Activated CD8-positive, alpha-beta T cell treated with anti-CD3 and anti-CD28 coated beads, Interleukin-2, amount 10 ng/mL, durations not matched to agents 7 days and 5 days (primary cell): Measurements from ENCODE around the gene HEXB. TPM values are rescaled to one million over a fixed set of nuclear protein-coding genes. Genes with fewer than 3 reads are reported as not detected.
"Not testable (repeated sequence)": the region's sequence is repeated elsewhere in the genome, so short reads cannot be mapped to it uniquely, and the experiment has no call there.

Experiments used
- ATAC-seq: fragments of 150-1000 bp; cut with Tn5 transposase; one replicate; pipeline ENCODE4 v1.10.0; 2021; ENCODE audit warnings: moderate library complexity
- CTCF ChIA-PET: fragments of 350-600 bp; sonication (Branson Sonifier 250); formaldehyde crosslinking; loops from one replicate; lab custom pipeline; 2021; ENCODE audit warnings: antibody characterized with exemption; lab: Charles Lee
- POLR2A ChIA-PET: fragments of 350-600 bp; sonication (Branson Sonifier 250); formaldehyde crosslinking; loops from one replicate; lab custom pipeline; 2021; ENCODE audit warnings: antibody characterized with exemption; lab: Charles Lee
- DNase-seq: peaks from one replicate; pipeline ENCODE4 v3.0.0-alpha.2; 2020
- H3K27ac Mint-ChIP-seq: one replicate; pipeline ENCODE4 v1.8.0; 2021; ENCODE audit warnings: mild to moderate bottlenecking, mixed read lengths
- H3K27me3 Mint-ChIP-seq: one replicate; pipeline ENCODE4 v1.8.0; 2021; ENCODE audit warnings: low read depth, mixed read lengths
- H3K36me3 Mint-ChIP-seq: one replicate; pipeline ENCODE4 v1.8.0; 2021; ENCODE audit warnings: low read depth, mixed read lengths
- H3K4me1 Mint-ChIP-seq: one replicate; pipeline ENCODE4 v1.8.0; 2021; ENCODE audit warnings: low read depth, mixed read lengths
- H3K4me3 Mint-ChIP-seq: one replicate; pipeline ENCODE4 v1.8.0; 2021; ENCODE audit warnings: mild to moderate bottlenecking, mixed read lengths
- H3K9me3 Mint-ChIP-seq: one replicate; pipeline ENCODE4 v1.8.0; 2022; ENCODE audit warnings: mixed read lengths; ENCODE audit not compliant: insufficient read depth
- total RNA-seq, 2 experiments: library from RNA; stranded (reverse); gene quantifications; one replicate each; pipeline ENCODE4 v1.2.3, GENCODE V29; 2021

Gene HEXB
- total RNA-seq, 2 experiments from 2014 or later, result 53.1 to 62.9 TPM

GRCh38 chr5:74679300-74679699 is 5.7 kb upstream of the HEXB start:
- H3K27ac Mint-ChIP-seq, CTCF ChIA-PET, H3K4me1 Mint-ChIP-seq, H3K9me3 Mint-ChIP-seq, H3K36me3 Mint-ChIP-seq, DNase-seq, ATAC-seq, H3K4me3 Mint-ChIP-seq, POLR2A ChIA-PET: not testable (repeated sequence)
- H3K27me3 Mint-ChIP-seq, result peaks cover 31% of the 10 kb centered on the region

- CTCF ChIA-PET, result no interaction called here
- DNase-seq (no peak), ATAC-seq (no peak)
- H3K4me3 Mint-ChIP-seq, result no peak overlapping the region
- no peaks in the 10 kb centered on the region for H3K9me3 Mint-ChIP-seq
- POLR2A ChIA-PET, result no interaction called here
- no peak overlapping the region for H3K27ac Mint-ChIP-seq
- H3K36me3 Mint-ChIP-seq, result no peaks in the 10 kb centered on the region
- H3K27me3 Mint-ChIP-seq, result peaks cover 31% of the 10 kb centered on the region
- peaks cover 6% of the 10 kb centered on the region for H3K4me1 Mint-ChIP-seq
These were observed 5.1 kb upstream of the HEXB start for GRCh38 chr5:74679966-74680365.

DNA sequence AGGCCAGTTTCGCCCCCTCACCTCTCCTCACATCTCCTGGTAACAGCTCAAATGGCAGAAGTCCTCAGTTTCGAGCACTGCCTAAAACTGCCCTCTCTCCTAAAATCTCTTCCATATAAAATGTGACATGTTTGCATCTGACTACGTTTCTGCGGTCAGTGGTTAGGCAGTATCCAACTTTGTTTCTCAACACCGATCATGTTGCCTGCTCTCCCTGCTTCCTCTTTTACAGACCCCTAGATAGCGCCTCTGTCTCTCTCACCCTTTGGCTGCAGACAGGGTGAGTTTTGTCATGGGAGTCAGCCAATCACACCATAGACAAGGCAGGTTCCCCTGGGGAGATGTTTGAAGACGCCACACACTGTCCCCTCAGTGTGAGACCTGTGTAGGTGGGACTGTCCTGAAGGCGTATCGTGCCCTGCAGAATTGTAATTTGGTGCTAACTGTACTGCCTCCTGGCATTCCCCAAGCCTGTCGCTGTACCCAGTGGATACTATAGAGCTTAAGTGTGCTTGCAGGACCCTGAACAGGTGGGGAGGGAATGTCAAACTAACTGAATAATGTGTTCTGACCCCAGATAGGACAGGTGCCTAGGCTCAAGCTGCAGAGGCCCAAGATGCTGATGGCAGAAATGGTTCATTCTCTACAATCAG is 1.1 kb downstream of the HEXB start:
- H3K9me3 Mint-ChIP-seq, result no peaks in the 10 kb centered on the region
- ATAC-seq, result peak; percentile 14
- CTCF ChIA-PET, result interaction anchor here (1.1 kb wide), 1 partner anchor 81 kb away, joined by 3 read pairs; the partner anchor contains the start of genes GFM2 and NSA2

GRCh38 chr5:74686962-74687751 is 2.1 kb downstream of the HEXB start:
- peaks cover 20% of the 10 kb centered on the region for H3K36me3 Mint-ChIP-seq
- H3K27me3 Mint-ChIP-seq, result peaks cover 7% of the 10 kb centered on the region
- H3K9me3 Mint-ChIP-seq, result no peaks in the 10 kb centered on the region
- peaks cover 29% of the 10 kb centered on the region for H3K4me1 Mint-ChIP-seq
- CTCF ChIA-PET, result interaction anchor here (1.1 kb wide), 1 partner anchor 79 kb away, joined by 3 read pairs; the partner anchor contains the start of genes GFM2 and NSA2
- POLR2A ChIA-PET, result no interaction called here
- no peak overlapping the region for H3K27ac Mint-ChIP-seq
- DNase-seq (no peak), ATAC-seq (no peak)
- H3K4me3 Mint-ChIP-seq, result peak overlapping the region; percentile 75

More for the DNA sequence above, 1.1 kb downstream of the HEXB start:
- POLR2A ChIA-PET, result interaction anchor here (1.4 kb wide), 1 partner anchor 8 kb away, joined by 3 read pairs; no protein-coding TSS in a partner anchor
- Mint-ChIP-seq H3K4me3 (peak overlapping the region; percentile 75), H3K27ac (peak overlapping the region; percentile 57), H3K27me3 (peaks cover 7% of the 10 kb centered on the region), H3K36me3 (peaks cover 20% of the 10 kb centered on the region), H3K4me1 (peaks cover 29% of the 10 kb centered on the region)
- peak; percentile 22 for DNase-seq

GRCh38 chr5:74693191-74693590 is 8.2 kb downstream of the HEXB start:
- H3K27ac Mint-ChIP-seq, result no peak overlapping the region
- no peak for ATAC-seq
- H3K4me3 Mint-ChIP-seq, result no peak overlapping the region
- DNase-seq, result no peak
- CTCF ChIA-PET, result interaction anchor here (1.0 kb wide), 1 partner anchor 11 kb away, joined by 3 read pairs; no protein-coding TSS in a partner anchor
- POLR2A ChIA-PET, result interaction anchor here (1.3 kb wide), 1 partner anchor 8 kb away, joined by 3 read pairs; the partner anchor contains the start of gene HEXB
- H3K27me3 Mint-ChIP-seq, result no peaks in the 10 kb centered on the region
- no peaks in the 10 kb centered on the region for H3K9me3 Mint-ChIP-seq
- peaks cover 5% of the 10 kb centered on the region for H3K4me1 Mint-ChIP-seq
- peaks cover 38% of the 10 kb centered on the region for H3K36me3 Mint-ChIP-seq

- H3K4me3 Mint-ChIP-seq, result no peak overlapping the region
- H3K27ac Mint-ChIP-seq, result no peak overlapping the region
- no peak for ATAC-seq
- CTCF ChIA-PET, result no interaction called here
- no peak for DNase-seq
- peaks cover 52% of the 10 kb centered on the region for H3K36me3 Mint-ChIP-seq
- H3K4me1 Mint-ChIP-seq, result no peaks in the 10 kb centered on the region
- H3K27me3 Mint-ChIP-seq, result no peaks in the 10 kb centered on the region
- POLR2A ChIA-PET, result no interaction called here
- H3K9me3 Mint-ChIP-seq, result no peaks in the 10 kb centered on the region
These were observed 32.6 kb downstream of the HEXB start for GRCh38 chr5:74717596-74717995.

- Mint-ChIP-seq H3K9me3 (no peaks in the 10 kb centered on the region), H3K4me3 (no peak overlapping the region), H3K27ac (no peak overlapping the region), H3K4me1 (no peaks in the 10 kb centered on the region), H3K27me3 (no peaks in the 10 kb centered on the region), H3K36me3 (peaks cover 53% of the 10 kb centered on the region)
- ChIA-PET CTCF (no interaction called here), POLR2A (no interaction called here)
- no peak for DNase-seq
- ATAC-seq, result no peak
These were observed 37.2 kb downstream of the HEXB start for GRCh38 chr5:74722271-74722670.

DNA sequence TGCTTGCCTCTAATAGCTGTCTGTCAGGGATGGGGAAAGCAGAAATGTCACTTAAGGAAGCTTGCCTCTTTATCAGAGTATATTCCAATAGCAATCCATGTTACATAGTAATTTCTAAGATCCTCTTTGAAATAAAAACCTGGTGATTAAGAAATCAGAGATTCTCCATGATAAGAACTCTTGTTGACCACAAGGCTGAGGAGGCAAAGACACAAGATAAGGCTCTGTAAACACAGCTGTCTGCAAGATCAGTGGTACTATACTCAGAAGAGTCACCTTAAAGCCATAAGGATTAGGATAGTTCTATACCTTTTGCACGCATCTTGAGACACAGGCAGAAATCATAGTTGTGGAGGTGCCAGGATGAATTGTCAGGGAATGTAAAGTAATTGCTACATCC is 40.3 kb downstream of the HEXB start:
- no peak for DNase-seq
- ATAC-seq, result no peak
- no peak overlapping the region for H3K4me3 Mint-ChIP-seq
- H3K4me1 Mint-ChIP-seq, result no peaks in the 10 kb centered on the region
- POLR2A ChIA-PET, result no interaction called here
- CTCF ChIA-PET, result no interaction called here
- H3K36me3 Mint-ChIP-seq, result peaks cover 43% of the 10 kb centered on the region
- no peaks in the 10 kb centered on the region for H3K9me3 Mint-ChIP-seq
- H3K27me3 Mint-ChIP-seq, result no peaks in the 10 kb centered on the region
- H3K27ac Mint-ChIP-seq, result no peak overlapping the region

GRCh38 chr5:74736759-74737158 is 51.7 kb downstream of the HEXB start:
- ATAC-seq, result no peak
- ChIA-PET POLR2A (no interaction called here), CTCF (no interaction called here)
- H3K27ac Mint-ChIP-seq, result no peak overlapping the region
- no peak overlapping the region for H3K4me3 Mint-ChIP-seq
- H3K36me3 Mint-ChIP-seq, result peaks cover 41% of the 10 kb centered on the region
- H3K4me1 Mint-ChIP-seq, result no peaks in the 10 kb centered on the region
- no peaks in the 10 kb centered on the region for H3K9me3 Mint-ChIP-seq
- no peaks in the 10 kb centered on the region for H3K27me3 Mint-ChIP-seq
- DNase-seq, result no peak

DNA sequence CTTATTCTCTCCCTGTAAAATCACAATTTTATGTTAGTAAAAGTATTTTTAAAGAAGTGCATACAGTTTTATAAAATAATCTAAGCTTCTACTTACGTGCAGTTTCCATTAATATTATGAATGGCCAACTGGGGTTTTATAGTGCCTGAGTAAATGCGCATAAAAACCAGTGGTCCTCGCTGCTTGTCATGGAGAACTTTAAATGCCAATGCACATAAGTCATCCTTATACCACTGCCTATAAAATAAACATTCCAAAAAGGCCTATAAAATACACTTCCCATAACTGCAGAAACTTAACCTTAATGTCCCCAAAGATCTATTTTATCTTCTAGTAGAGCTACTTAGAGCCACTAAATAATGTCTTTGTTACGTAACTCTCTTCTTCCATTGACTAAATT is 53.4 kb downstream of the HEXB start:
- no peak for DNase-seq
- no peak for ATAC-seq
- Mint-ChIP-seq H3K4me1 (no peaks in the 10 kb centered on the region), H3K27me3 (no peaks in the 10 kb centered on the region), H3K4me3 (no peak overlapping the region), H3K36me3 (peaks cover 40% of the 10 kb centered on the region), H3K27ac (no peak overlapping the region), H3K9me3 (no peaks in the 10 kb centered on the region)
- CTCF ChIA-PET, result no interaction called here
- POLR2A ChIA-PET, result no interaction called here

DNA sequence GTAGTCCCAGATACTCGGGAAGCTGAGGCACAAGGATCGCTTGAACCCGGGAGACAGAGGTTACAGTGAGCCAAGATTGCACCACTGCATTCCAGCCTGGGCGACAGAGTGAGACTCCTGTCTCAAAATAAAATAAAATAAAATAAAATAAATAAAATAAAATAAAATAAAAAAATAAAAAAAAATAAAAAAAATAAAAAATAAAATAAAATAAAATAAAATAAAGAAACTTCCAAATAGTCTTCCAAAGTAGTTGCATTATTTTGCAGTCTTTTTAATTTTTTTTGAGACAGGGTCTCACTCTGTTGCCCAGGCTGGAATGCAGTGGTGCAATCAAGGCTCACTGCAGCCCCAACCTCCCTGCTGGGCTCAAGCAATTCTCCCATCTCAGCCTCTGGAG is 63.7 kb downstream of the HEXB start:
- H3K4me1 Mint-ChIP-seq, POLR2A ChIA-PET, H3K27me3 Mint-ChIP-seq, H3K9me3 Mint-ChIP-seq, H3K4me3 Mint-ChIP-seq, DNase-seq, H3K27ac Mint-ChIP-seq, ATAC-seq: not testable (repeated sequence)
- CTCF ChIA-PET, result interaction anchor here (1.8 kb wide), 1 partner anchor 14 kb away, joined by 6 read pairs; no protein-coding TSS in a partner anchor
- H3K36me3 Mint-ChIP-seq, result peaks cover 35% of the 10 kb centered on the region

- Mint-ChIP-seq H3K4me3 (no peak overlapping the region), H3K36me3 (peaks cover 38% of the 10 kb centered on the region), H3K27ac (no peak overlapping the region), H3K27me3 (no peaks in the 10 kb centered on the region), H3K4me1 (peaks cover 16% of the 10 kb centered on the region), H3K9me3 (peaks cover 1% of the 10 kb centered on the region)
- DNase-seq (no peak), ATAC-seq (no peak)
- ChIA-PET CTCF (interaction anchor here (0.7 to 1.6 kb wide), 6 partner anchors 42 to 174 kb away, joined by 3 to 4 read pairs (median 3); no protein-coding TSS in a partner anchor), POLR2A (interaction anchor here (0.7 kb wide), 1 partner anchor 9 kb away, joined by 4 read pairs; no protein-coding TSS in a partner anchor)
These were observed 76.2 kb downstream of the HEXB start for GRCh38 chr5:74761241-74761640.
